GM19043 (cell line): ENCODE data around the gene FNDC8.
"Not testable (repeated sequence)": the region's sequence is repeated elsewhere in the genome, so short reads cannot be mapped to it uniquely, and the experiment has no call there.

Experiments
- ATAC-seq: cut with Tn5 transposase; IDR thresholded peaks from one replicate; pipeline ENCODE4 v1.9.1; 2021; ENCODE audit warnings: low read depth; ENCODE audit not compliant: unreplicated experiment

FNDC8 gene

DNA sequence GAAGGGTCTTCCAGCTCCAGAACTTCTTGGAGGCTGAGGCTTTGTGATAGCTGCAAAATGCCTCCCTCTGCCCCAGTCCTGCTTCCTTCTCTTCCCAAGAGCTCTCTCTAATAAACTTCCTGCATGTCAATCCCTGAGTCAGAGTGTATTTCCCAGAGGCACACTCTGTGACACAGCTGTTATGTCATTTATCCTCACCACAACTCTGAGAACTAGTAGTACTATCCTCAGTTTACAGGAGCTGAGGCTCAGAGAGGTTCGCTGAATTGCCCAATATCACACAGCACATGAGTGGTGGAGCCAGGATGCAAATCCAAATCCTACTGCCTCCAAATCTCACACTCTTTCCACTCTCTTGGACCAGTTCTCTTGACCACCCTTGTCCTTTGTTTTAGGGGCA, 46.3 kb downstream of the FNDC8 start:
- ATAC-seq = no peak

DNA sequence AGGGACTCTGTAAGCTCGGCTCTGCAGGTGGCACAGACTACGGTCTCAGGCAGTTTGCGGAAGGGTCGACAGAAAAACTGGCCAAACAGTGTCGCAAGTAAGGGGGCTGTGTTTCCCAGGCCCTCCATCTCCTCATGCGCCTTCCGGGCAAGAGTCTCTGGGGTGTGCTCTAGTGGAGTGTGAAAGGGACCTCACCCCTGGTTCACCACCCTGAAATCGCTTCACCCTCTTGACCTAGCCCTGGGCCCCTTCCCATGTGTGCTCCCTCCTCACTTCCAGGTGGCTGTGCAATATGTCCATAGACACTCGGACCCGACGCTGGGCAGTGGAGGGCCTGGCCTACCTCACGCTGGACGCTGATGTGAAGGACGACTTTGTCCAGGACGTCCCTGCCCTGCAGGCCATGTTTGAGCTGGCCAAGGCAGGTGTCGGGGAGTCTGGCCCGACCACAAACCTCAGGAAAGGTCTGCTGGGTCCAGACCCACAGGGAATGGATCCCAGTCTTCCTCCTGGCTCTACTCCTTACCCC, 48.5 kb downstream of the FNDC8 start:
- no peak for ATAC-seq

GRCh38 chr17:35170968-35171771, 49.8 kb downstream of the FNDC8 start:
- ATAC-seq = no peak

- no peak for ATAC-seq
Measured at GRCh38 chr17:35171834-35172233, 50.4 kb downstream of the FNDC8 start.

- not testable (repeated sequence) for ATAC-seq
Measured at GRCh38 chr17:35172321-35172720, 50.9 kb downstream of the FNDC8 start.

DNA sequence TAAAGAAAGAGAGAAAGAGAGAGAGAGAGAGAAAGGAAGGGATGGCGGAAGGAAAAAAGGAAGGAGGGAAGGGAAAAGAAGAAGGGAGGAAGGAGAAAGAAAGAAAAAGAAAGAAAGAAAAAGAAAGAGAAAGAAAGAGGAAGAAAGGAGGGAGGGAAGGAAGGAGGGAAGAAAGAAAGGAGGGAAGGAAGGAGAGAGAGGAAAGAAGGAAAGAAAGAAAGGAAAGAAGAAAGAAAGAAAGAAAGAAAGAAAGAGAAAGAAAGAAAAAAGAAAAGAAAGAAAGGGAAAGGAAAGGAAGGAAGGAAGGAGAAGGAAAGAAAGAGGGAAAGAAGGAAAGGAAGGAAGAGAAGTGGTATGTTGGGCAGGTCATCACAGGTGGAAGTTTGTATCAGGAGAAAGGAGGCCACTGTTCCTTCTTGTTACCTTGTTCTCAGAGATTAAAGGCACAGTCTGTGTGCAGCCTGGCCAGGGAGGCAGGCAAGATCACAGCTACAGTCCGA, 53.5 kb downstream of the FNDC8 start:
- ATAC-seq = no peak

DNA sequence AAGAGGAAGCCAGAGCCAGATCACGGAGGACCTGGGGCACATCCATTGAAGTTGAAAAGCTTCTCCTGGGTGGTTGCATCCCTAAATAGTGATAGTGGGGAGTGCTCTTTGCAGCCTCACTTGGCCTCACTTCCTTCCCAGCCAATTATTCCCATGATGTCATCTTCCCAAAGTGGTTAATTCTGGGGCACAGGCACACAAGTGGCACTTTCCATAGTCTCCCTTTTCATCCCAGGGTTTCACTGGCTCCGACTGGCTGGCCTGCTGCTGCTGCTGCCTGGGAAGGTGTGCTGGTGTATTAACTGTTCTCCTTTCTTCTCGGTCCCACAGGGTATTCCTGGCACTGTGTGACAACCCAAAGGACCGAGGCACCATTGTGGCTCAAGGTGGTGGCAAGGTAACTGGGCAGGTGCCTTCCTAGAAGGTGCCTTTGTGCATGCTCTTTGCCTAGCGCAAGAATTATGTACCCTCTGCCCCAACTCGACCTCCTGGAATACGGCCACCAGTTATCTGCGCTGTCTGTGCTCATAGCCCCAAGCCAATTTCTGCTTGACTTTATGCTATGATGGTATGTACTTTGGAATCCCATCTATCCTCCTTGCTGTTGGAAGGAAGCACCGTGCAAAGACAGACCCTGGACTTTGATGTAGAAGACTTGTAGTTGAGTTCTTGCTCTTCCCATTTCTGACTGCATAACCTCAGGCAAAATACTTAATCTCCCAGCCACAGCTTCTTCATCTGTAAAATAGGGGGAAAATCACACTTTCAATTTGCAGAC, 54.4 kb downstream of the FNDC8 start:
- ATAC-seq = no peak

DNA sequence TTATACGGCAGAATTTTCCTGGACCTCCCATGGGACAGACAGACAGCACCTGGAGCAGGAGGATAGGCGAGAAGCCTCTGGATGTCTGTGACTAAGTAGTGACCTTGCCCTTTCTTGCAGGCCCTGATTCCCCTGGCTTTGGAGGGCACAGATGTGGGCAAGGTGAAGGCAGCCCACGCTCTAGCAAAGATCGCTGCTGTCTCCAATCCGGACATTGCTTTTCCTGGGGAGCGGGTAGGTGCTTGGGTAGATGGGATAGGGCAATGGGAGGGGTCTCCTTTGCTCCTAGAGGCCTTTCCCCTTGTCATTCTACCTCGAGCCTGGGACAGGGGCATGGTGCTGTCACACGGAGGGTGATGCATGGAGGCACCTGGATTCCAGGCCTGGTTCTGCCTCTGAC, 55.5 kb downstream of the FNDC8 start:
- ATAC-seq = no peak

GRCh38 chr17:35179379-35179778, 58.0 kb downstream of the FNDC8 start:
- not testable (repeated sequence) for ATAC-seq
